Measurements from ENCODE around the gene SESN2.
A peak's percentile ranks its signal among the peaks of the same experiment; 100 is the strongest.
"Not testable (repeated sequence)": the region's sequence is repeated elsewhere in the genome, so short reads cannot be mapped to it uniquely, and the experiment has no call there.

Gene SESN2

GRCh38 chr1:28326984-28327383 lies 67.7 kb downstream of the SESN2 start:
- no peak for DNase-seq

GRCh38 chr1:28327431-28327830 lies 68.1 kb downstream of the SESN2 start:
- DNase-seq = not testable (repeated sequence)

- no peak for DNase-seq
These were observed 68.9 kb downstream of the SESN2 start for GRCh38 chr1:28328228-28328648.

GRCh38 chr1:28329395-28330153 lies 70.3 kb downstream of the SESN2 start:
- peak in 4 of 51 donors; percentile 2 to 7 (median 4) for DNase-seq
